DND-41 (cell line): Measurements from ENCODE around the gene DEAF1.

ENCODE experiments used
- CTCF ChIP-seq: IDR thresholded peaks from 2 replicates; pipeline ENCODE4 v1.5.1; 2012; ENCODE audit warnings: borderline replicate concordance, low read length, moderate library complexity, mild to moderate bottlenecking; ENCODE audit not compliant: poor library complexity, severe bottlenecking; ENCODE audit errors: extremely low read depth
- EZH2 ChIP-seq: IDR thresholded peaks from 3 replicates; pipeline ENCODE4 v1.6.1; 2012; ENCODE audit warnings: borderline replicate concordance, low read depth, mild to moderate bottlenecking, moderate library complexity, low read length, inconsistent platforms; ENCODE audit not compliant: severe bottlenecking

DNA sequence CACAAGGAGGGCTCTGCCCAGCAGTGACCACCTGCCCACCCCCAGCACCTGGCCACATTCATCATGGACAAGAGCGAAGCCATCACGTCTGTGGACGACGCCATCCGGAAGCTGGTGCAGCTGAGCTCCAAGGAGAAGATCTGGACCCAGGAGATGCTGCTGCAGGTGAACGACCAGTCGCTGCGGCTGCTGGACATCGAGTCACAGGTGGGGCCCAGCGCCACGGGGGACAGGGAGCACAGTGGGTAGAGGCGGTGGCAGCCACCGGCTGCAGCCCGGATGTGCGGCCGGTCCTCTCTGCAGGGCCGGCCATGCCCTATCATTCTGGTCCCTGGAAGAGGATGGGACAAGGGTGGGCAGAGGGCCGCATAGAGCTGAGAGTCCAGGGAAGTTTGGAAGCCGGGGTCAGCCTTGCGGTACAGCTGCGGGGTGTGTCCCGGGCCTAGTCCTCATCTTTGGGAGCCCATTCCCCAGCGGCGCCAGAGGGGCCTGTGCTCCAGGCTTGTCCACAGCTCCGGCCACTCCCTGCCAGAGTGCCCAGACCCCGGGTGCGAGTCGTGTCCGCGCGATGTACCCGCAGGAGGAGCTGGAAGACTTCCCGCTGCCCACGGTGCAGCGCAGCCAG is 25.1 kb upstream of the DEAF1 start:
- TF ChIP-seq CTCF (no peak), EZH2 (no peak)
